Hematopoietic multipotent progenitor cell treated with erythropoietin and hydrocortisone succinate and interleukin-3 and kit ligand, for 4 days (in vitro differentiated cells): Measurements from ENCODE around the gene TEN1.

Experiments used
- DNase-seq: peaks from one replicate; pipeline ENCODE4 v3.0.0-alpha.2; 2015

Gene TEN1

GRCh38 chr17:75979705-75980187, 706 bp downstream of the TEN1 start:
- no peak for DNase-seq

DNA sequence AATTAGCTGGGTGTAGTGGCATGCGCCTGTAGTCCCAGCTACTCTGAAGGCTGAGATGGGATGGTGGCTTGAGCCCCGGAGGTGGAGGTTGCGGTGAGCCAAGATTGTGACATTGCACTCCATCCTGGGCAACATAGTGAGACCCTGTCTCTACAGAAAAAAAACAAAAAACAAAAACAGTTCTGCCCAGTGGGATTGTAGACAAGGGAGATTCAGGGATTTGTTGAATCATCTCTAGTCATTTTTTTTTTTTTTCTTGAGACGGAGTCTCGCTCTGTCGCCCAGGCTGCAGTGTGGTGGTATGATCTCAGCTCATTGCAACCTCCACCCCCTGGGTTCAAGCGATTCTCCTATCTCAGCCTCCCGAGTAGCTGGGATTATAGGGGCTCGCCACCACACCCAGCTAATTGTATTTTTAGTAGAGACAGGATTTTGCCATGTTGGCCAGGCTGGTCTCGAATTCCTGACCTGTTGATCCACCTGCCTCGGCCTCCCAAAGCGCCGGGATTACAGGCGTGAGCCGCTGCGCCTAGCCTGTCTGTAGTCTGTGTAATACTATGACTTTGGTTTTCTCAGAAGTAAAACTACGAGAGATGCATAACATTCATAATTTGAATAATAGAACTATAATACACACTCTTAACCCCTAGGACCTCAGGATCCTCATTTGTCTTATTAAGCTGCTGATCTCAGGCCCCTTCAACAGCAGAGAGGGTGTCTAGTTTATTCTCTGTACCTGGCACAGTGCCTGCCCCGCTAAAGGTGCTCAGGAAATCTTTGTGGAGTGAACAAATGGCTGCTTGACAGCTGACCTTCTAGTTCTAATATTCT, 1.4 kb downstream of the TEN1 start:
- no peak for DNase-seq

- DNase-seq: no peak
Observed at GRCh38 chr17:75981019-75981615, 2.1 kb downstream of the TEN1 start.

- peak; percentile 88 for DNase-seq
Observed at GRCh38 chr17:75983501-75984181, 4.6 kb downstream of the TEN1 start.

GRCh38 chr17:75985986-75986385, 6.9 kb downstream of the TEN1 start:
- no peak for DNase-seq

GRCh38 chr17:75987041-75987440, 8.0 kb downstream of the TEN1 start:
- no peak for DNase-seq

DNA sequence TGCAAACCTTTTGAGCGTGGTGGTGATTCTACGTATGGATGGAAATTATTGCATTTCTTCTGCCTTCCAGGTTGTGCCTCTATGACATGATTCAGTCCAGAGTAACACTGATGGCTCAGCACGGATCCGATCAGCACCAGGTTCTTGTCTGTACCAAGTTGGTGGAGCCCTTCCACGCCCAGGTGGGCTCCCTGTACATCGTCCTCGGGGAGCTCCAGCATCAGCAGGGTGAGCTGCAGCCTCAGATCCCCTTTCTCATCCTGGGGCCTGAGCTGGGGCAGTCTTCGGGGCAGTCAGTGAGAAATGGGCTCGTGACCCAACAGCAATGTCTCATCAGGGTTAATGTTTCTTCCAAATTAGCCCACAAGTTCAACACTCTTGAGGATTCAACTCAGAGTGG, 12.4 kb downstream of the TEN1 start:
- no peak for DNase-seq

DNA sequence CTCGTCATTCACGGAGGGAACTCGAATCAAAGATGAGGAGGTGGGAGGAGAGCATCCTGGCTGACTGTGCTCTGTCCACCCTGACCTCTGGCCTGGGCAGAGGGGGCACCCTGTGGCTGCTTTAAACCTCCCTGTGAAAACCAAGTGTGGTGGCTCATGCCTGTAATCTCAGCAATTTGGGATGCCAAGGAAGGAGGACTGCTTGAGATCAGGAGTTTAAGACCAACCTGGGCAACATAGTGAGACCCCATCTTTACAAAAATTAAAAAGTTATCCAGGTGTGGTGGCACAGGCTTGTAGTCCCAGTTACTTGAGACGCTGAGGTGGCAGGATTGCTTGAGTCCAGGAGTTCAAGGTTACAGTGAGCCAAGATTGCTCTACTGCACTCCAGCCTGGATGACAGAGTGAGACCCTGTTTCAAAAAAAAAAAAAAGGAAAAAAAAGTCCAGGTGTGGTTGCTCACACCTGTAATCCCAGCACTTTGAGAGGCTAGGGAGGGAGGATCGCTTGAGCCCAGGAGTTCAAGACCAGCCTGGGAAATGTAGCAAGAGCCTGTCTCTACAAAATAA, 15.8 kb downstream of the TEN1 start:
- DNase-seq: no peak

DNA sequence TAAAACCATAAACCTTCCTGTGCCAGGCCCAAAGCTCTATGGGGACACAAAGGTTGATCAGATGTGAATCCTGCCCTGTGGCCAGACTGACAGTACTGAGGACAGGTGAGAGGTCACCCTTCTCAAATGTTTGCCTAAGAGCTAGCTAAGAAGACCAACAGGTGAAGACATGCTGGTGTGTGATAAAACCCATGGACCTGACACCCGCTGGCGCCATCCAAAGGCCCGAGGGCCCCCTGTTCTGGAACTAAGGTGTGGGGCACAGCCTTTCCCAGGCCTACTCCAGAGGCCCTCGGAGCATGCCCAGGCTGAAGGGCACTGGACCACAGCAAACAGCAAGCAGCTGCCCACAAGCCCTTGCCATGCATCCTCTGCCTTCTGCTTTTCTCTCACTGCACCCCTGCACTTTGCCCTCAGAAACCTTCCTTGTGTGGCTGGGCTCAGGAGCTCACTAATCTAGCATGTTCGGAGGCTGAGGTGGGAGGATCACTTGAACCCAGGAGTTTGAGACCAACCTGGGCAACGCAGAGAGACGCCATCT, 16.4 kb downstream of the TEN1 start:
- DNase-seq: no peak

DNA sequence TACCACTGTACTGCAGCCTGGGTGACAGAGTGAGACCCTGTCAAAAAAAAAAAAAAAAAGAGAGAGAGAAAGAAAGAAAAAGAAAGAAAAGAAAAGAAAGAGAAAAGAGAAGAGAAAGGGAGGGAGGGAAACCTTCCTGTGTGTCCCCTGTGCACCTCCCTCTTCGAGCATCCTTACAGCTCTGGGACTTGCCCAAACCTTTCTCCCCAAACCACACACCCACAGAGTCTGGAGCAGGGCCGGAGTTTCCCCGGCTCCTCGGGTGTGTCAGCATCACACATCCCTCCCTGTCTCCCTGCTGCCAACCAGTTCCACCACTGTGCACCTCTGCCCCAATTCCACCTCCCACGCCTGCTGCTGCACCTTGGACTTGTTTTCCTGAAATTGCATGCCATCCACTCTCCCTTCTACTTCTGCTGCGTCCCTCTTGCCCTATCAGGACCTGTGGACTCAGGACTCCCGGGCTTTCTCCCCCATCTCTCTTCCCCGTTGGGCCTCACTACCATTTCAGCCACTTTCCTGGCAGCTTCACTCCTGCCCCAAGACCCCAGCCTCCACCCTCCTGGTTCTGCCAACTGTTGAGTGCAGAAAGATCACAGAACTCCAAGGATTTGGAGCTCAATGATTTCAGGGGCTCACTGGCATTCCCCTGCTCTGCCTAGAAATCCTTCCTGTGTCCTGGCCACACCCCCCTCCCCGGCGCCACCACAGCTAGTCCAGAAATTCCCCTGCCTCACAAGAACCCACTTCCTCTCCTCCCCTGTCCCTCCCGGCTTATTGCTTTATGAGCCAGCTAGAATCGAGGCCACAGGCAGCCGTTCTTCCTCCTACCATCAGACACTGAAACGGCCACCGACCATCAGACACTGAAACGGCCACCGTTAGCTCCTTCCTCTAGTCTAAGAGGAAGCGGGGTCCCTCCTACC, 17.9 kb downstream of the TEN1 start:
- DNase-seq: peak; percentile 75

DNA sequence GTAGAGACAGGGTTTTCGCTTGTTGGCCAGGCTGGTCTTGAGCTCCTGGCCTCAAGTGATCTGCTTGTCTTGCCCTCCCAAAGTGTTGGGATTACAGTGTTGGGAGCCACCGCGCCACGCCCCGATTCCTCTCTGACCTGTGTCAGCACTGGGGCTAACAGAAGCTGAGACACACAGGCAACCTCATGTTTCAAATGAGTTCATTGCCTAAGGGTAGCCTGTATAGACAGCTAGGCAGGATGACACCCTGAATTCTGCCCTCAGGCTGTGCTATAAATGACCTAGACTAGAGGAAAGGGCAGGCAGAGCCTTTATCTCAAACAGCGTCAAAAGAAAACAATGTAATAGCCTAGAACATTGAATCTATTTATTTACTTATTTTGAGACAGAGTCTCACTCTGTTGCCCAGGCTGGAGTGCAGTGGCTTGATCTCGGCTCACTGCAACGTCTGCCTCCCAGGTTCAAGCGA, 19.3 kb downstream of the TEN1 start:
- no peak for DNase-seq

GRCh38 chr17:76000016-76000754, 21.1 kb downstream of the TEN1 start:
- peak; percentile 83 for DNase-seq

GRCh38 chr17:76000755-76001521, 21.9 kb downstream of the TEN1 start, which contains the start of gene CDK3:
CDK3 (plus strand) TSS chr17:76000855; CDS start chr17:76001426, 571 bp downstream.
- DNase-seq: no peak

- DNase-seq: no peak
Observed at GRCh38 chr17:76002100-76002499, 23.1 kb downstream of the TEN1 start.

DNA sequence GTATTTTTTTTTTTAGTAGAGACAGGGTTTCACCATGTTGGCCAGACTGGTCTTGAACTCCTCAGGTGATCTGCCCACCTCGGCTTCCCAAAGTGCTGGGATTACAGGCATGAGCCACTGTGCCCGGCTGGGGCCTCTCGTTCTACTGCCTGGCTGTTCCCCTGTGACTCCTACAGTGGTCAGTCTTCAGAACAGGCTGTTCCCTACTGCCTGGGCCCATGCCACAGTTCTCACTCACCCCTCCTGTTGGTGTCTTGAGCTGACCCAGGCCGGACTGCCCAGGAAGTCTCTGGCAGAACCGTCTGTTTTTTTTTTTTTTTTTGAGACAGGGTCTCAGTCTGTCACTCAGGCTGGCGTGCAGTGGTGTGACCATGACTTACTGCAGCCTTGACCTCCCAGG, 24.9 kb downstream of the TEN1 start:
- no peak for DNase-seq

- no peak for DNase-seq
Observed at GRCh38 chr17:76004750-76005262, 25.8 kb downstream of the TEN1 start.

DNA sequence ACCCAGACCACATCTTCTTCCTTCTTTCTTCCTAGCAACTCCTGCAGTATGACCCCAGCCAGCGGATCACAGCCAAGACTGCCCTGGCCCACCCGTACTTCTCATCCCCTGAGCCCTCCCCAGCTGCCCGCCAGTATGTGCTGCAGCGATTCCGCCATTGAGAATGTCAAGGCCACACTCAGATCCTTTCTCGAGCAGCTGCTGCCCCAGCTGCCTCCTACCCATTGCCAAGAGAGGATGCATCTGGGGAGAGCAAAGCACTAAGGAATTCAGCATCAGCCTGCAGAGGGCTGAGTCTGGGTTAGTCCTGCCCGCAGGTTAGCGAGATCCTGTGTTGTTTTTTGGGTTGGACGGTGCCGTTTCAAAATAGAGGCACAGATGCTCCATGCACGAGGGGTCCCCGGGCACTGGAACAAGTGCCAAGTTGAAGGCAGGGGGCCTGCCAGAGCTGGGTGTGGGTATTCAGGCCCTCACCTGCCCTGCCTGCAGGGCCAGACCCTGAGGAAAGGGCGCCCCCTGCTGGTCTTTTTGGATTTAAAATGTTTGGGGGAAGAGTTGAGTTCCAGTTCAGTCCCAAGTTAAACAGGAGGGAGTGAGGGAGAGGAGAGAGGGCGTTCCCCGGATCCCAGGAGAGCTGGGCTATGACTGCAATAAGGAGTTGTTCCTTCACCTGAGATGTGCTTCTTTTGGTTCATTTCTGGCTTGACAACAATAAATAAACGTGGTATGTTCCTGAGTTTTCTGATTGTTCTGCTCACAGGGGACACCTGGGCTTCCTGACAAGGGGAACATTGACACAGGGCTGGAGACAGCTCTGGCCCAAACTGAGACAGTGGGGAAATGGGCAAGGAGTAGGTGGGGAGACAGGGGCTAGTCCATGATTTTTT, 26.5 kb downstream of the TEN1 start:
- DNase-seq: peak; percentile 86

DNA sequence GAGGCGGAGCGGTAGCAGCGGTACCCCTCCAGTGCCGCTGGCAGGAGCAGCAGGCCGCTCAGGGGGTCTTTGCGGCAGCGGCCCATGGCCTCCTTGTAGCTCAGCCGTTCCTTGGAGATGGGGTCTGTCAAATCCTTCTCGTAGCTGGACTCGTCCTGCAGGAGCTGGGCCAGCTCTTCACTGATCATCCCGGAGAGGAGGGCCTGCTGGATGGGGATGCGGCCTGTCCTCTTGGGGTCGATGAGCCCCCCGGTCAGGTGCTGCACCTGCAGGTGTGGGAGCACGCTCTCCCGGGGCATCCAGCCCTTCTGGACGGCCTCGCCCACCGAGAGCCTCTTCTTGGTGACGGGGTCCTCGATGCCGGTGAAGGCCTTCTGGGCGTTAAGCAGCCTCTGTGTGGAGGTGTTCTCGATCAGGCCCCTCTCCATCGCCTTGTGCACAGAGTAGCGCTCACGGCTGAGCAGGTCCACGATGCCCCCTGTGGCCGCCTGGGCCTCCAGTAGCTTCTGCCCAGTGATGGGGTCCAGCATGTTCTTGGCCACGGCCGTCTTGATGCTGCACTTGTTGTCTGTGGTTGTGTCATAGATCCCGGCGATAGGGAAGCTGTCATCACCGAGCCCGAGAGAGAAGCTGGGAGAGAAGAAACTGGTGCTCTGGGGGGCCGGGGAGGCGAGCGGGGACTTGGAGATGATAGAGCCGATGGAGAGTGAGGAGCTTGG, 28.2 kb downstream of the TEN1 start:
- DNase-seq: no peak
